T-helper 22 cell (primary cell): ENCODE data around the gene OR5H1.
"Not testable (repeated sequence)": the region's sequence is repeated elsewhere in the genome, so short reads cannot be mapped to it uniquely, and the experiment has no call there.

ENCODE experiments used
- DNase-seq: peaks from one replicate; pipeline ENCODE4 v3.0.0-alpha.2; 2020; ENCODE audit warnings: low read depth

OR5H1 gene

GRCh38 chr3:98130421-98130820 lies at the start of gene OR5H1:
OR5H1 (plus strand) TSS chr3:98130721; CDS start chr3:98132698, 1,977 bp downstream.
- no peak for DNase-seq

GRCh38 chr3:98086873-98087272 lies 43.6 kb upstream of the OR5H1 start, which contains the start of gene OR5AC2:
OR5AC2 (plus strand) TSS chr3:98087173; CDS start chr3:98087173, 0 bp downstream.
- no peak for DNase-seq

- DNase-seq: no peak
These were observed 34.6 kb upstream of the OR5H1 start for GRCh38 chr3:98095882-98096281.

GRCh38 chr3:98099848-98100247 lies 30.7 kb upstream of the OR5H1 start:
- no peak for DNase-seq

GRCh38 chr3:98108162-98108561 lies 22.4 kb upstream of the OR5H1 start:
- DNase-seq: no peak

GRCh38 chr3:98109807-98110549 lies 20.5 kb upstream of the OR5H1 start:
- DNase-seq: no peak

- no peak for DNase-seq
These were observed 20.0 kb upstream of the OR5H1 start for GRCh38 chr3:98110550-98110908.

- no peak for DNase-seq
These were observed 16.3 kb upstream of the OR5H1 start for GRCh38 chr3:98114264-98114663.

GRCh38 chr3:98115717-98116116 lies 14.8 kb upstream of the OR5H1 start:
- DNase-seq: no peak

- no peak for DNase-seq
These were observed 6.1 kb downstream of the OR5H1 start for GRCh38 chr3:98136631-98137030.

GRCh38 chr3:98137826-98138557 lies 7.5 kb downstream of the OR5H1 start:
- not testable (repeated sequence) for DNase-seq

GRCh38 chr3:98140531-98140930 lies 10.0 kb downstream of the OR5H1 start:
- DNase-seq: no peak

- DNase-seq: no peak
These were observed 16.7 kb downstream of the OR5H1 start, which contains the start of gene OR5H14 for GRCh38 chr3:98147179-98147578. OR5H14 (plus strand) TSS chr3:98147479; CDS start chr3:98149386, 1,907 bp downstream.

GRCh38 chr3:98148751-98149150 lies 18.2 kb downstream of the OR5H1 start:
- DNase-seq: no peak

- not testable (repeated sequence) for DNase-seq
These were observed 18.9 kb downstream of the OR5H1 start for GRCh38 chr3:98149456-98149855.

- DNase-seq: no peak
These were observed 20.7 kb downstream of the OR5H1 start for GRCh38 chr3:98151241-98151640.

- no peak for DNase-seq
These were observed 35.9 kb downstream of the OR5H1 start, which contains the start of gene OR5H15 for GRCh38 chr3:98166396-98166795. OR5H15 (plus strand) TSS chr3:98166696; CDS start chr3:98168700, 2,004 bp downstream.

GRCh38 chr3:98171071-98171470 lies 40.5 kb downstream of the OR5H1 start:
- no peak for DNase-seq

GRCh38 chr3:98172621-98173020 lies 42.1 kb downstream of the OR5H1 start:
- no peak for DNase-seq

GRCh38 chr3:98180319-98180890 lies 49.9 kb downstream of the OR5H1 start:
- no peak for DNase-seq

GRCh38 chr3:98182196-98182595 lies 51.7 kb downstream of the OR5H1 start:
- DNase-seq: no peak

GRCh38 chr3:98185180-98185579 lies 54.7 kb downstream of the OR5H1 start:
- no peak for DNase-seq
